OCI-LY7 (cell line): ENCODE data around the gene KIF1A. TPM values are rescaled to one million over a fixed set of nuclear protein-coding genes. Genes with fewer than 3 reads are reported as not detected.

Experiments
- BruUV-seq: library from RNA; stranded (reverse); fragments of 400-500 nt; replicated peaks from 2 replicates; lab custom pipeline; 2021; lab: Mats Ljungman, UMichigan
- CTCF ChIA-PET: fragments of 300-600 bp; sonication (Branson Sonifier 250); formaldehyde crosslinking; loops from one replicate; lab custom pipeline; 2022; ENCODE audit warnings: antibody characterized with exemption; ENCODE audit not compliant: unreplicated experiment; lab: Charles Lee
- POLR2A ChIA-PET: fragments of 300-600 bp; sonication (Branson Sonifier 250); formaldehyde crosslinking; loops from one replicate; lab custom pipeline; 2022; ENCODE audit warnings: antibody characterized with exemption; lab: Charles Lee
- DNase-seq: peaks from one replicate; pipeline ENCODE4 v3.0.0-alpha.2; 2015; ENCODE audit warnings: low spot score
- H2AFZ ChIP-seq: fragments of 200-600 bp; sonication (generic), shearing (Covaris generic); 2 replicates; pipeline ENCODE4 v1.6.1; 2014; ENCODE audit warnings: mild to moderate bottlenecking, antibody characterized with exemption, low read length, moderate library complexity
- H3K27ac ChIP-seq: fragments of 200-600 bp; sonication (generic); 2 replicates; pipeline ENCODE4 v1.5.1; 2014; ENCODE audit warnings: mixed run types, low read depth, mild to moderate bottlenecking, moderate library complexity, low read length, inconsistent platforms; ENCODE audit not compliant: poor library complexity, severe bottlenecking
- H3K36me3 ChIP-seq: fragments of 200-600 bp; sonication (generic); 2 replicates; pipeline ENCODE4 v1.6.1; 2014; ENCODE audit warnings: mild to moderate bottlenecking, antibody characterized with exemption, low read length, moderate library complexity, mixed read lengths; ENCODE audit not compliant: insufficient read depth
- H3K4me1 ChIP-seq: fragments of 200-600 bp; sonication (generic); 2 replicates; pipeline ENCODE4 v1.5.1; 2014; ENCODE audit warnings: mild to moderate bottlenecking, low read length; ENCODE audit not compliant: insufficient read depth, poor library complexity, severe bottlenecking
- H3K4me2 ChIP-seq: fragments of 200-600 bp; sonication (generic); 2 replicates; pipeline ENCODE4 v1.6.1; 2014; ENCODE audit warnings: mild to moderate bottlenecking, low read length
- H3K4me3 ChIP-seq: fragments of 200-600 bp; sonication (generic); 2 replicates; pipeline ENCODE4 v1.5.1; 2014; ENCODE audit warnings: mild to moderate bottlenecking, low read depth, low read length; ENCODE audit not compliant: poor library complexity, severe bottlenecking
- H3K79me2 ChIP-seq: fragments of 200-600 bp; sonication (generic); 2 replicates; pipeline ENCODE4 v1.6.1; 2016; ENCODE audit warnings: low read depth, mild to moderate bottlenecking, low read length, moderate library complexity, mixed read lengths; ENCODE audit not compliant: insufficient read depth
- H3K9me2 ChIP-seq: fragments of 200-600 bp; sonication (generic); 2 replicates; pipeline ENCODE4 v1.6.1; 2016; ENCODE audit warnings: mild to moderate bottlenecking, low read length, mixed read lengths; ENCODE audit not compliant: insufficient read depth
- H3K9me3 ChIP-seq: fragments of 200-600 bp; sonication (generic); 2 replicates; pipeline ENCODE4 v1.6.1; 2014; ENCODE audit warnings: mild to moderate bottlenecking, mixed run types, low read length, mixed read lengths
- H4K20me1 ChIP-seq: fragments of 200-600 bp; sonication (generic); 2 replicates; pipeline ENCODE4 v1.6.1; 2014; ENCODE audit warnings: mild to moderate bottlenecking, antibody characterized with exemption, low read length, moderate library complexity, mixed read lengths; ENCODE audit not compliant: insufficient read depth
- EZH2phosphoT487 ChIP-seq: fragments of 200-600 bp; sonication (generic); IDR thresholded peaks from 2 replicates; pipeline ENCODE4 v1.6.1; 2018; ENCODE audit warnings: low read depth, borderline replicate concordance, mild to moderate bottlenecking, mixed run types, antibody characterized with exemption, low read length, moderate library complexity, mixed read lengths
- intact Hi-C: fragments of 100-400 bp; cut with micrococcal nuclease; formaldehyde crosslinking; loops from one replicate; pipeline ENCODE4 v1.10.0; 2022; ENCODE audit not compliant: unreplicated experiment
- total RNA-seq, 2 experiments: library from RNA; depleted of rRNA in 1 of 2; stranded (reverse); fragments of >200 nt in 1 of 2; shearing (Covaris generic) in 1 of 2; gene quantifications; 2 replicates each; pipeline ENCODE4 v1.2.3, GENCODE V29; 2014 to 2022
- TF ChIP-seq, protein P1 (sequence below): fragments of 200-600 bp; sonication (generic); conservative IDR thresholded peaks from 2 replicates; pipeline ENCODE4 v1.5.1; 2014; ENCODE audit warnings: mild to moderate bottlenecking, antibody characterized with exemption, low read length, moderate library complexity, mixed read lengths

KIF1A gene
- total RNA-seq, 2 experiments from 2014 or later = not detected

DNA sequence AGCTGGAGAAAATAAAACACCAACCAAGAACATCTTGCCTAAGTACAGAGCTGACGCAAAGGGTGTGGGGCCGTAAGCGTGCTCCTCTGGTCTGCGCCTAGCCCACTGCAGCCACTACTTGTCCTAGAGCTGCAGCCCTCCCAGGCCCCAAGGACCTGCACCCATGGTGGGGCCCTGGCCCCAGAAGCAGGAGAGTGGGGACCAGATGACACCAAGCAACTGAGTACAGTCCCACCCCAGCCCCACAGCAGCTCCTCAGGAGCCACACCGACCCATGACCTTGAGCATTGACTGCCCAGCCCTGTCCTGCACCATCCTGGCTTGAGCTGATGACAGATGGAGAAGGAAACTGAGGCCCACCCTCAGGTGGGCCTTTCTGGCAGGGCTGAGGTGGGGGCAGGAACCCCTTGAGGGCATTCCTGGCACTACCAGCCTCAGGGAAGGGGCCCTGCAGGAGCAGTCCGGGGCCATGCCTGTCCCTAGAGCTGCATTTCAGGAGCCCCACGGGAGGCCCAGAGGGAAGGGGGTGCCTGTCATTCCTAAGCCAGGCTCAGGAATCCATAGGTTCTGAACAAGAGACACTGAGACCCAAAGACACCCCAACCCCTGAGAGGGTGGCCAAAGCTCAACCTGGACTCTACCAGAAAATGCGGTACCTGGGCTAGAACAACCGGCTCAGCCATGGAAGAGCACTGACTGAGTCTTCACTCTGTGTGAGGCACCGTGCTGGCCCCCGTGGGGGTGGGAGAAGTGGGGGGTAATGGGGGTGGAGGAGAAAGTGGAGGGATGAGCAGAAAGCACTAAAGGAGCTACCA, 4.9 kb downstream of the KIF1A start:
- Histone ChIP-seq H3K4me3 (no peak overlapping the region), H3K36me3 (no peaks in the 10 kb centered on the region), H3K27ac (no peak overlapping the region), H3K9me2 (no peaks in the 10 kb centered on the region), H3K9me3 (0 out of 2 replicates have a peak, but pooled peaks cover 5% of the 10 kb centered on the region), H4K20me1 (no peaks in the 10 kb centered on the region), H3K4me1 (no peaks in the 10 kb centered on the region), H3K4me2 (no peak overlapping the region), H3K79me2 (no peaks in the 10 kb centered on the region), H2AFZ (no peak overlapping the region)
- BruUV-seq = no TSS peak
- ChIA-PET POLR2A (no interaction called here), CTCF (no interaction called here)
- DNase-seq = no peak
- TF ChIP-seq EZH2phosphoT487 = no peak
- TF ChIP-seq, protein P1, sequence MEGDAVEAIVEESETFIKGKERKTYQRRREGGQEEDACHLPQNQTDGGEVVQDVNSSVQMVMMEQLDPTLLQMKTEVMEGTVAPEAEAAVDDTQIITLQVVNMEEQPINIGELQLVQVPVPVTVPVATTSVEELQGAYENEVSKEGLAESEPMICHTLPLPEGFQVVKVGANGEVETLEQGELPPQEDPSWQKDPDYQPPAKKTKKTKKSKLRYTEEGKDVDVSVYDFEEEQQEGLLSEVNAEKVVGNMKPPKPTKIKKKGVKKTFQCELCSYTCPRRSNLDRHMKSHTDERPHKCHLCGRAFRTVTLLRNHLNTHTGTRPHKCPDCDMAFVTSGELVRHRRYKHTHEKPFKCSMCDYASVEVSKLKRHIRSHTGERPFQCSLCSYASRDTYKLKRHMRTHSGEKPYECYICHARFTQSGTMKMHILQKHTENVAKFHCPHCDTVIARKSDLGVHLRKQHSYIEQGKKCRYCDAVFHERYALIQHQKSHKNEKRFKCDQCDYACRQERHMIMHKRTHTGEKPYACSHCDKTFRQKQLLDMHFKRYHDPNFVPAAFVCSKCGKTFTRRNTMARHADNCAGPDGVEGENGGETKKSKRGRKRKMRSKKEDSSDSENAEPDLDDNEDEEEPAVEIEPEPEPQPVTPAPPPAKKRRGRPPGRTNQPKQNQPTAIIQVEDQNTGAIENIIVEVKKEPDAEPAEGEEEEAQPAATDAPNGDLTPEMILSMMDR = no peak
- intact Hi-C loops = no loop called here

- Histone ChIP-seq H3K4me3 (no peak overlapping the region), H3K9me2 (no peaks in the 10 kb centered on the region), H3K27ac (no peak overlapping the region), H3K9me3 (0 out of 2 replicates have a peak, but pooled peaks cover 5% of the 10 kb centered on the region), H3K4me2 (no peak overlapping the region), H4K20me1 (no peaks in the 10 kb centered on the region), H3K36me3 (no peaks in the 10 kb centered on the region), H3K4me1 (no peaks in the 10 kb centered on the region), H3K79me2 (no peaks in the 10 kb centered on the region), H2AFZ (no peak overlapping the region)
- ChIA-PET CTCF (no interaction called here), POLR2A (no interaction called here)
- no peak for DNase-seq
- no TSS peak for BruUV-seq
- intact Hi-C loops = no loop called here
- TF ChIP-seq, protein P1 = no peak
- TF ChIP-seq EZH2phosphoT487 = no peak
Measured at GRCh38 chr2:240814280-240814679, 5.7 kb downstream of the KIF1A start.
